ENCODE results near the gene DNAJC21. TPM values are rescaled to one million over a fixed set of nuclear protein-coding genes. Genes with fewer than 3 reads are reported as not detected.
"Not testable (repeated sequence)": the region's sequence is repeated elsewhere in the genome, so short reads cannot be mapped to it uniquely, and the experiment has no call there.

Gene DNAJC21
- total RNA-seq, 1 donor from 2014 or later, result 37.0 TPM

GRCh38 chr5:34968258-34968657, 38.9 kb downstream of the DNAJC21 start:
- Histone ChIP-seq H3K4me3 (ENCODE audit: low read depth, low read length) (no peak overlapping the region), H3K27me3 (ENCODE audit: control insufficient read depth, insufficient read depth, low read length) (no peaks in the 10 kb centered on the region), H3K36me3 (ENCODE audit: control insufficient read depth, insufficient read depth, low read length) (peaks cover 2% of the 10 kb centered on the region)
- TF ChIP-seq CTCF (IDR thresholded peaks at IDR 0.05; ENCODE audit: insufficient read depth, low read length, poor library complexity, severe bottlenecking), result no peak
- no peak for DNase-seq (ENCODE audit: low read depth)

GRCh38 chr5:34970552-34970951, 41.2 kb downstream of the DNAJC21 start:
- no peak for TF ChIP-seq CTCF (IDR thresholded peaks at IDR 0.05; ENCODE audit: insufficient read depth, low read length, poor library complexity, severe bottlenecking)
- no peak for DNase-seq (ENCODE audit: low read depth)
- Histone ChIP-seq H3K36me3 (ENCODE audit: control insufficient read depth, insufficient read depth, low read length) (peaks cover 2% of the 10 kb centered on the region), H3K4me3 (ENCODE audit: low read depth, low read length) (no peak overlapping the region), H3K27me3 (ENCODE audit: control insufficient read depth, insufficient read depth, low read length) (no peaks in the 10 kb centered on the region)

- not testable (repeated sequence) for H3K4me3 ChIP-seq (ENCODE audit: low read depth, low read length)
These were observed 42.3 kb downstream of the DNAJC21 start for GRCh38 chr5:34971655-34972054.

GRCh38 chr5:34976347-34976746, 47.0 kb downstream of the DNAJC21 start:
- H3K27me3 ChIP-seq (ENCODE audit: control insufficient read depth, insufficient read depth, low read length), result no peaks in the 10 kb centered on the region
- H3K4me3 ChIP-seq (ENCODE audit: low read depth, low read length), result no peak overlapping the region
- H3K36me3 ChIP-seq (ENCODE audit: control insufficient read depth, insufficient read depth, low read length), result no peaks in the 10 kb centered on the region
- no peak for TF ChIP-seq CTCF (IDR thresholded peaks at IDR 0.05; ENCODE audit: insufficient read depth, low read length, poor library complexity, severe bottlenecking)
- DNase-seq (ENCODE audit: low read depth), result no peak

More at GRCh38 chr5:34971655-34972054, 42.3 kb downstream of the DNAJC21 start:
- not testable (repeated sequence) for DNase-seq (ENCODE audit: low read depth); H3K27me3 ChIP-seq (ENCODE audit: control insufficient read depth, insufficient read depth, low read length); H3K36me3 ChIP-seq (ENCODE audit: control insufficient read depth, insufficient read depth, low read length)

GRCh38 chr5:34977934-34978613, 48.7 kb downstream of the DNAJC21 start:
- DNase-seq (ENCODE audit: low read depth), result no peak
- Histone ChIP-seq H3K27me3 (ENCODE audit: control insufficient read depth, insufficient read depth, low read length) (no peaks in the 10 kb centered on the region), H3K4me3 (ENCODE audit: low read depth, low read length) (no peak overlapping the region), H3K36me3 (ENCODE audit: control insufficient read depth, insufficient read depth, low read length) (no peaks in the 10 kb centered on the region)
- TF ChIP-seq CTCF (IDR thresholded peaks at IDR 0.05; ENCODE audit: insufficient read depth, low read length, poor library complexity, severe bottlenecking), result no peak

GRCh38 chr5:34978681-34979080, 49.3 kb downstream of the DNAJC21 start:
- no peaks in the 10 kb centered on the region for H3K27me3 ChIP-seq (ENCODE audit: control insufficient read depth, insufficient read depth, low read length)

More at GRCh38 chr5:34978681-34979080, 49.3 kb downstream of the DNAJC21 start:
- Histone ChIP-seq H3K36me3 (ENCODE audit: control insufficient read depth, insufficient read depth, low read length) (no peaks in the 10 kb centered on the region), H3K4me3 (ENCODE audit: low read depth, low read length) (no peak overlapping the region)
- no peak for DNase-seq (ENCODE audit: low read depth)
- no peak for TF ChIP-seq CTCF (IDR thresholded peaks at IDR 0.05; ENCODE audit: insufficient read depth, low read length, poor library complexity, severe bottlenecking)

Measured in kidney epithelial cell (primary cell).